GM06990 (cell line): ENCODE measurements around the gene VPS13D.

Experiments used
- DNase-seq: peaks from one replicate; pipeline ENCODE4 v3.0.0-alpha.2; 2011; ENCODE audit not compliant: insufficient read length; ENCODE audit errors: extremely low read depth
- H3K27me3 ChIP-seq: replicated peaks from 2 replicates; pipeline ENCODE4 v1.6.0; 2011; ENCODE audit warnings: low read length; ENCODE audit not compliant: control insufficient read depth, insufficient read depth
- H3K36me3 ChIP-seq: 2 replicates; pipeline ENCODE4 v1.5.1; 2011; ENCODE audit warnings: low read length; ENCODE audit not compliant: control insufficient read depth, insufficient read depth
- H3K4me3 ChIP-seq: replicated peaks from 2 replicates; pipeline ENCODE4 v1.5.1; 2011; ENCODE audit warnings: low read depth, mild to moderate bottlenecking, control low read depth, low read length
- CTCF ChIP-seq: IDR thresholded peaks from 2 replicates; pipeline ENCODE4 v1.5.1; 2011; ENCODE audit warnings: low read length, control low read depth, mild to moderate bottlenecking, inconsistent platforms; ENCODE audit not compliant: insufficient read depth, poor library complexity, severe bottlenecking

Gene VPS13D

GRCh38 chr1:12442217-12442616 lies 212.4 kb downstream of the VPS13D start:
- Histone ChIP-seq H3K36me3 (no peaks in the 10 kb centered on the region), H3K27me3 (no peaks in the 10 kb centered on the region; the same call in 1 of the 2 replicates), H3K4me3 (no peak overlapping the region)
- TF ChIP-seq CTCF = no peak
- no peak for DNase-seq

- no peaks in the 10 kb centered on the region for H3K36me3 ChIP-seq
- no peak for DNase-seq
- TF ChIP-seq CTCF = no peak
- no peak overlapping the region for H3K4me3 ChIP-seq
- no peaks in the 10 kb centered on the region; the same call in 1 of the 2 replicates for H3K27me3 ChIP-seq
Measured at GRCh38 chr1:12443151-12443550, 213.3 kb downstream of the VPS13D start.

GRCh38 chr1:12444329-12444841 lies 214.6 kb downstream of the VPS13D start:
- TF ChIP-seq CTCF = no peak
- no peak for DNase-seq
- no peaks in the 10 kb centered on the region for H3K36me3 ChIP-seq
- no peak overlapping the region for H3K4me3 ChIP-seq
- H3K27me3 ChIP-seq = no peaks in the 10 kb centered on the region; the same call in 1 of the 2 replicates

GRCh38 chr1:12445257-12445656 lies 215.4 kb downstream of the VPS13D start:
- no peak for TF ChIP-seq CTCF
- no peak for DNase-seq
- no peak overlapping the region for H3K4me3 ChIP-seq

GRCh38 chr1:12446593-12446992 lies 216.8 kb downstream of the VPS13D start:
- Histone ChIP-seq H3K27me3 (no peaks in the 10 kb centered on the region), H3K36me3 (no peaks in the 10 kb centered on the region), H3K4me3 (no peak overlapping the region)
- no peak for DNase-seq
- no peak for TF ChIP-seq CTCF

More at GRCh38 chr1:12445257-12445656, 215.4 kb downstream of the VPS13D start:
- no peaks in the 10 kb centered on the region for H3K36me3 ChIP-seq
- no peaks in the 10 kb centered on the region; the same call in 1 of the 2 replicates for H3K27me3 ChIP-seq

- H3K27me3 ChIP-seq = no peaks in the 10 kb centered on the region
- no peaks in the 10 kb centered on the region for H3K36me3 ChIP-seq
- no peak overlapping the region for H3K4me3 ChIP-seq
- TF ChIP-seq CTCF = no peak
- DNase-seq = no peak
Measured at GRCh38 chr1:12447307-12447706, 217.5 kb downstream of the VPS13D start.
